Keratinocyte (primary cell): Measurements from ENCODE around the gene CTSZ. TPM values are rescaled to one million over a fixed set of nuclear protein-coding genes. Genes with fewer than 3 reads are reported as not detected.

Source experiments
- DNase-seq: peaks from one replicate; pipeline ENCODE4 v3.0.0-alpha.2; 2011; ENCODE audit warnings: low read depth, missing footprints, low spot score
- FAIRE-seq: peaks from 2 replicates; lab custom pipeline; 2011; peaks lifted over from hg19 to GRCh38; lab: Jason Lieb, UNC
- H2AFZ ChIP-seq: 2 replicates; pipeline ENCODE4 v1.6.0; 2012; ENCODE audit warnings: low read length, control low read depth, inconsistent platforms; ENCODE audit not compliant: control insufficient read depth
- H3K27ac ChIP-seq: 2 replicates; pipeline ENCODE4 v1.5.1; 2011; ENCODE audit warnings: low read length; ENCODE audit not compliant: control insufficient read depth, insufficient read depth
- H3K27me3 ChIP-seq: 3 replicates; pipeline ENCODE4 v1.6.0; 2011; ENCODE audit warnings: low read length; ENCODE audit not compliant: control insufficient read depth, insufficient read depth; ENCODE audit errors: extremely low read depth
- H3K36me3 ChIP-seq, 2 experiments: 2 replicates in 1 of 2; 3 replicates in 1 of 2; pipeline ENCODE4 v1.5.1; 2011; ENCODE audit warnings: low read length in 2 of 2, mild to moderate bottlenecking in 1 of 2; ENCODE audit not compliant: control insufficient read depth in 2 of 2, insufficient read depth in 2 of 2; ENCODE audit errors: extremely low read depth in 1 of 2
- H3K4me1 ChIP-seq: 3 replicates; pipeline ENCODE4 v1.5.1; 2011; ENCODE audit warnings: low read length; ENCODE audit not compliant: control insufficient read depth, insufficient read depth; ENCODE audit errors: extremely low read depth
- H3K4me2 ChIP-seq: 3 replicates; pipeline ENCODE4 v1.6.0; 2011; ENCODE audit warnings: low read depth, low read length; ENCODE audit not compliant: control insufficient read depth, insufficient read depth; ENCODE audit errors: extremely low read depth
- H3K4me3 ChIP-seq, 3 experiments: fragments of 200-600 bp in 1 of 3; sonication (generic) in 1 of 3; 2 replicates in 2 of 3; 3 replicates in 1 of 3; pipeline ENCODE4 v1.5.1; 2011 to 2016; ENCODE audit warnings: low read length in 3 of 3, mild to moderate bottlenecking in 3 of 3, control low read depth in 2 of 3, inconsistent platforms in 1 of 3, low read depth in 1 of 3, mixed read lengths in 1 of 3, mixed run types in 1 of 3, moderate library complexity in 1 of 3; ENCODE audit not compliant: control insufficient read depth in 2 of 3, insufficient read depth in 2 of 3; ENCODE audit errors: extremely low read depth in 1 of 3
- H3K79me2 ChIP-seq: 2 replicates; pipeline ENCODE4 v1.6.0; 2012; ENCODE audit warnings: low read length; ENCODE audit not compliant: control insufficient read depth, insufficient read depth
- H3K9ac ChIP-seq: 3 replicates; pipeline ENCODE4 v1.6.0; 2011; ENCODE audit warnings: low read length; ENCODE audit not compliant: control insufficient read depth, insufficient read depth; ENCODE audit errors: extremely low read depth
- H3K9me1 ChIP-seq: 3 replicates; pipeline ENCODE4 v1.6.0; 2011; ENCODE audit warnings: low read length; ENCODE audit not compliant: control insufficient read depth, insufficient read depth; ENCODE audit errors: extremely low read depth
- H3K9me3 ChIP-seq: 2 replicates; pipeline ENCODE4 v1.5.1; 2012; ENCODE audit warnings: low read depth, low read length; ENCODE audit not compliant: control insufficient read depth
- H4K20me1 ChIP-seq: 3 replicates; pipeline ENCODE4 v1.6.0; 2011; ENCODE audit warnings: low read length; ENCODE audit not compliant: control insufficient read depth, insufficient read depth; ENCODE audit errors: extremely low read depth
- CTCF ChIP-seq, 3 experiments: IDR thresholded peaks in 1 of 3; conservative IDR thresholded peaks in 1 of 3; optimal IDR thresholded peaks in 1 of 3; 2 replicates in 2 of 3; 3 replicates in 1 of 3; pipeline versions ENCODE3 to v1.5.1; 2011; ENCODE audit warnings: low read length in 3 of 3, mild to moderate bottlenecking in 3 of 3, moderate library complexity in 2 of 3, control low read depth in 1 of 3, inconsistent platforms in 1 of 3; ENCODE audit not compliant: insufficient read depth in 2 of 3; ENCODE audit errors: extremely low read depth in 1 of 3
- EZH2 ChIP-seq: IDR thresholded peaks from one replicate; pipeline ENCODE4 v1.6.1; 2012; ENCODE audit warnings: inconsistent platforms, mild to moderate bottlenecking, low read length, moderate library complexity
- dilution Hi-C: fragments of 300-500 bp; cut with MboI; formaldehyde crosslinking; loops from one replicate; pipeline ENCODE4 v1.7.0; 2020; ENCODE audit warnings: low sequenced_read_pairs; ENCODE audit not compliant: extremely low pct_ligation_motif_present
- polyA plus RNA-seq, 5 experiments: library from polyadenylated mRNA; depleted of rRNA in 3 of 5; stranded (reverse) in 3 of 5; stranded (forward) in 1 of 5; unstranded in 1 of 5; fragments of >200 nt; gene quantifications; 1 replicate in 1 of 5; 2 replicates in 3 of 5; 3 replicates in 1 of 5; pipeline versions ENCODE4 v1.2.1 to v1.2.3, GENCODE V29; 2011 to 2012; ENCODE audit warnings: missing spikeins in 2 of 5, low read depth in 1 of 5, low replicate concordance in 1 of 5

Gene CTSZ
- polyA plus RNA-seq, 1 donor (not counting 4 experiments of a cell fraction or from before 2014, with no cell fraction given): 138 TPM

GRCh38 chr20:59018817-59019216 lies 11.8 kb upstream of the CTSZ start:
- Histone ChIP-seq H3K79me2 (no peaks in the 10 kb centered on the region), H3K4me3 (no peak overlapping the region), H3K9me3 (no peaks in the 10 kb centered on the region), H3K4me1 (peaks cover 26% of the 10 kb centered on the region), H4K20me1 (no peaks in the 10 kb centered on the region), H2AFZ (no peak overlapping the region), H3K9me1 (no peaks in the 10 kb centered on the region), H3K36me3 (peaks cover 8% of the 10 kb centered on the region in 2 experiments), H3K9ac (no peak overlapping the region), H3K4me2 (no peak overlapping the region), H3K27ac (no peak overlapping the region), H3K27me3 (no peaks in the 10 kb centered on the region)
- no peak for TF ChIP-seq CTCF (optimal IDR thresholded peaks at IDR 0.05 in 1 of 3, IDR thresholded peaks at IDR 0.05 in 1 of 3, conservative IDR thresholded peaks at IDR 0.05 in 1 of 3; ENCODE audit: extremely low read depth in 1 of 3, insufficient read depth in 2 of 3, low read length in 3 of 3)
- no peak for TF ChIP-seq EZH2
- DNase-seq (no peak), FAIRE-seq (no peak)
- dilution Hi-C loops: no loop called here

- H3K36me3 ChIP-seq: peaks cover 2% of the 10 kb centered on the region in 2 experiments
- no peaks in the 10 kb centered on the region for H4K20me1 ChIP-seq
- H3K79me2 ChIP-seq: no peaks in the 10 kb centered on the region
- FAIRE-seq: no peak
- TF ChIP-seq EZH2 (no peak), CTCF (optimal IDR thresholded peaks at IDR 0.05 in 1 of 3, IDR thresholded peaks at IDR 0.05 in 1 of 3, conservative IDR thresholded peaks at IDR 0.05 in 1 of 3; ENCODE audit: extremely low read depth in 1 of 3, insufficient read depth in 2 of 3, low read length in 3 of 3) (no peak)
- H3K9me1 ChIP-seq: no peaks in the 10 kb centered on the region
- peaks cover 26% of the 10 kb centered on the region for H3K4me1 ChIP-seq
- no peaks in the 10 kb centered on the region for H3K9me3 ChIP-seq
- H3K4me3 ChIP-seq: no peak overlapping the region
- dilution Hi-C loops: no loop called here
- H3K27ac ChIP-seq: no peak overlapping the region
- no peak for DNase-seq
- H2AFZ ChIP-seq: no peak overlapping the region
- no peaks in the 10 kb centered on the region for H3K27me3 ChIP-seq
- H3K4me2 ChIP-seq: no peak overlapping the region
- no peak overlapping the region for H3K9ac ChIP-seq
Observed at GRCh38 chr20:59017493-59018231, 10.6 kb upstream of the CTSZ start.
